GM12873 (cell line): Measurements from ENCODE around the gene C6orf132.

Experiments used
- TF ChIP-seq, protein P1 (sequence below): IDR thresholded peaks from 2 replicates; pipeline ENCODE4 v1.5.1; 2012; ENCODE audit warnings: low read depth, mild to moderate bottlenecking, moderate library complexity, low read length, control low read depth; ENCODE audit not compliant: insufficient read depth; ENCODE audit errors: missing control alignments

C6orf132 gene, protein sequence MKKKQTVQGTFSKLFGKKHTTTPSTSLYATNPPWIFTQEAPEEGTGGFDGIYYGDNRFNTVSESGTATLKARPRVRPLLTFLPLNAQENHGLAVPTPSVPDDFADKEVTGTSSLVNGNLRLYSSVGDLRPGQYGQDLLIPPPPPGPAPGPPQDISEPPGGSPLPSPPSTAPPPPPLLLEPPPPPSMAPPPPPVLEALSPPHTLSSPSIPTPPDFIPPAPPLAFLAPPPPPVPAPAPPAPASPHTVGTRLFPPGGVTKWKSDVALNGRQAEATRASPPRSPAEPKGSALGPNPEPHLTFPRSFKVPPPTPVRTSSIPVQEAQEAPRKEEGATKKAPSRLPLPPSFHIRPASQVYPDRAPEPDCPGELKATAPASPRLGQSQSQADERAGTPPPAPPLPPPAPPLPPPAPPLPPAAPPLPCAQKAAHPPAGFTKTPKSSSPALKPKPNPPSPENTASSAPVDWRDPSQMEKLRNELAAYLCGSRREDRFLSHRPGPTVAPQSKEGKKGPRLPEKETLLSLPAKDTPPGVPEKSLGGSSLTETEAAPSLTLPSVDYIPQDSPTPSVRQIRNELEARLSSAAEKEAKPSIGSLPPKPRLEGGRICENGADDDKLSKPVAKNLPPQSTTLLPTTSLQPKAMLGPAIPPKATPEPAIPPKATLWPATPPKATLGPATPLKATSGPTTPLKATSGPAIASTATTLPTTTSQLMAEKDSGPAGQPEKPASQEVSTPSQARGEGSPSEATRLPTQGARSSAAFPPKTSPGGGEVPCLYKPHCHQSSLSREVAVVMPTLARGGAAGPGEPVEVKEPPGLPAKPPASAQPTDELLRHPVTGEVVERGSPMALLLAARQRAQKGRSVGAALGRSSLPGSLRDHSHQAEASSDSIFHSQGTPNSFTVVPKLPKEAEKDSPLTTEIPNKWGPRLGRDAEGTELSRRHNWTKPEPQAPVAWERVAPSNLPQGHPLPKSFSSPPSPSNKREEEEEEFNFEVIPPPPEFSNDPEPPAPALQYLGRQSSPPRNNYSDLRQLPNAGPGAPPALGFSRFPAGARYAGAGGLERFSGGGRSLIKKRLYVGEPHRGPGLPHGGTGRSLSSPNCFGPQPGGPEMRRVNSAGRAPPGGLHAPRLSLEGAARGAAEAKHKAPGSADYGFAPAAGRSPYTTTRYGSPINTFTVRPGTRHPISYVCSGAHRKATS

DNA sequence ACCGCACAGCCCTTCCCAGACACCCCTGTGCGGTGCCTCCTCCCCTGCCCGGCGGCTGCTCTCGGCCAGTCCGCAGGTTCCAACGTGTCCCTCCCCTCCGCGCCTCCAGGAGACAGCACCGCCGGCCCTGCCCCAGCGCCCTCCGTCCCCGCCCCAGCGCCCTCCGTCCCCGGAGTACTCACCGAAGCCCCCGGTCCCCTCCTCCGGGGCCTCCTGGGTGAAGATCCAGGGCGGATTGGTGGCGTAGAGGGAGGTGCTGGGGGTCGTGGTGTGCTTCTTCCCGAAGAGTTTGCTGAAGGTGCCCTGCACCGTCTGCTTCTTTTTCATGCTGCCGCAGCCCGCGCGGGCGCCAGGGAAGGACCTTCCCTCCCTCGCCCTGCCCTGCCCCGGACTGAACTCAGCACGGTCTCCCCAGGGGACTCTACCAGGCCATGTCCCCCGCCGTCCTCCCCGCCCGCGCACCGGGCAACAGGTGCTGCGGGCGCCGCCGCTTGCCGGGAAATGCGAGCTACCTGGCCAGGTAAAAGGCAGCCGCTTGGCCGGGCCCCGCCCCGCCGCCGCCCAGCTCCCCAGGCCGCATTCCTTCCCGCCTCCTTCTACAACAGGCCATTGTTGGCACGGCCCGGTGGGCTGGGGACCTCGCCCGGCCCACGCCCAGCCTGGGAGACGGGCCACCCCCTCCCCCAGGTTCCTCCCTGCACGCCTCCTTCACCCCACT lies at the start of gene C6orf132:
TSS of gene C6orf132 (minus strand) at position 503 of the 718 bp plus-strand sequence. CDS start at position 327, 176 bp downstream.
- TF ChIP-seq, protein P1, sequence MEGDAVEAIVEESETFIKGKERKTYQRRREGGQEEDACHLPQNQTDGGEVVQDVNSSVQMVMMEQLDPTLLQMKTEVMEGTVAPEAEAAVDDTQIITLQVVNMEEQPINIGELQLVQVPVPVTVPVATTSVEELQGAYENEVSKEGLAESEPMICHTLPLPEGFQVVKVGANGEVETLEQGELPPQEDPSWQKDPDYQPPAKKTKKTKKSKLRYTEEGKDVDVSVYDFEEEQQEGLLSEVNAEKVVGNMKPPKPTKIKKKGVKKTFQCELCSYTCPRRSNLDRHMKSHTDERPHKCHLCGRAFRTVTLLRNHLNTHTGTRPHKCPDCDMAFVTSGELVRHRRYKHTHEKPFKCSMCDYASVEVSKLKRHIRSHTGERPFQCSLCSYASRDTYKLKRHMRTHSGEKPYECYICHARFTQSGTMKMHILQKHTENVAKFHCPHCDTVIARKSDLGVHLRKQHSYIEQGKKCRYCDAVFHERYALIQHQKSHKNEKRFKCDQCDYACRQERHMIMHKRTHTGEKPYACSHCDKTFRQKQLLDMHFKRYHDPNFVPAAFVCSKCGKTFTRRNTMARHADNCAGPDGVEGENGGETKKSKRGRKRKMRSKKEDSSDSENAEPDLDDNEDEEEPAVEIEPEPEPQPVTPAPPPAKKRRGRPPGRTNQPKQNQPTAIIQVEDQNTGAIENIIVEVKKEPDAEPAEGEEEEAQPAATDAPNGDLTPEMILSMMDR: no peak

DNA sequence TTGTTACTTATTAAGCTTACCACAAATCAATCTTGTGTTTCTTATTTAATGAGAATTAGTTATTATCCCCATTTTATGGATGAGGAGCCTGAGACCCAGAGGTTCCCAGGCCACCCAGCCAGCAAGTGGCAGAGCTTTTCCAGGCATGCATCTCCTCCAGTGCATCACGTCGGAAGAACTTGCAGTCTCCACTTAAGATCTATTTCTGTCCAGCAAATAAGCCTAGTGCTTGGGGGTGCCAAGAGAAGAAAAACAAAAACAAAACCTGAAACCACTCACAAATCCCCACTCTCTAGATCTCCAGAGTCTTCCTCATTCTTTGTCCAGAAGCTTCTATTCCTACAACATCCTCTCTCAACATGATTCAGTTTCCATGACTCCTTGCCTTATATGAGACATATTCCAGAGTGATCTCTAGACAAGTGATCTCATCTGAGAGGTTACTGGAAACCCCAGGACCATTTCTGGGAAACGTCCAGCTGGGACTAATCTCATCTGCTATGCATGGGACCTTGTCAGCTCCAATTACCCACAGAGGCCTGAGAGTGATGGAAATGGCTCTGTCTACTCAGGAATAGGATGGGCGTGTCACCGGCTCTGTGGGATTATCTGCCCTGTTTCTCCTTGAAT lies 48.2 kb upstream of the C6orf132 start:
- TF ChIP-seq, protein P1: no peak

DNA sequence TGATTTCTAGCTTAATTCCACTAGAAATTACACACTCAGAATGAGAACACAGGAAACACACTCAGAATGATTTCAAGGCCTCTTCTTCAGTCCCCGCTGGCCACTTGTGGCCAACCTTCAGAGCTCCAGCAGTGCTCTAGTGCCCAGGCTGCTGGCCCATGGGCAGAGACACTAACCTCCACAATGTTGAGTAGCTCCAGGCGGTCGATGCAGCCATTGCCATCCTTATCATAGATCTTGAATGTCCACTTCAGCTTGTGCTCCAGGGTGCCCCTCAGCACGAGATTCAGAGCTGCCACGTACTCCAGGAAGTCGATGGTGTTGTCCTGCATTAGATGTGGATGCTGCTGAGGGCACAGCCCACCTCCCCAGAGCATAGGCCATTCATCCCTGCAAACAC lies 46.0 kb upstream of the C6orf132 start:
- TF ChIP-seq, protein P1: no peak

DNA sequence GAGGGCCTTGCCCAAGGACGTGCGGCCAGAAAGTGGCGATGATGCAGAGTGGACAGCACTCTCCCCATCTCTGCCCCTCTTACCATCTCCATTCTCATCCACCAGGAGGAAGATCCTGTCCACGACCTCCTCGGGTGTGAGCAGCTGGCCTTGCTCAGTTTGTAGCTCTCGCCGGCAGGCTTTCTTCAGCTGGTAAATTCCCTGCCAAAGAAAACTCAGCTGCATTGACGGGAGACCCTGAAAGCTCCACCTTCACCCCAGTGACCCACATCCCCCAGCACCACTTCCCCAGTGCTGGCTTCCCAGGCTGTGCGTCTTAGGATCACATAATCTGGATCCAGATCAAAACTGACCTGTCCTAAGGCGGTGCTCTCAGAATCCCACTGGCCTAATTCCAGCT lies 43.2 kb upstream of the C6orf132 start:
- TF ChIP-seq, protein P1: no peak

DNA sequence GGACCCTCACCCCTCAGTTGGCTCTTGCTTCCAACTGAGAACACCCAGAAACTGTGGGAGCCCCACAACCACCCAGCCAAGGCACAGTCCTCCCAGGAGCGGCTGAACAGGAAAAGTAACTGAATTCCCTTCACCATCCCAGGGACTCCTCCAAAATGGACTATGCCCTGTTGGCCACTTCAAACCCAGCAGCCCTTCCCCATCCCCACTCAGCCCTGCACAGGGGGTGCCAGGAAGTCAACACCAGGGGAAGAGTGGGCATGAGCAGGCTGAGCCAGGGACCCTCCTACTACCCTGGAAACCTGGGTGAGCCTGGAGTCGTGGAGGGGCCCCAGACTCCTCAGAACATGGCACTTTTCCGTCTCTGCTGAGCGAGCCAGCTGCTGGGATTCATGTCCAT lies 42.1 kb upstream of the C6orf132 start:
- TF ChIP-seq, protein P1: no peak

DNA sequence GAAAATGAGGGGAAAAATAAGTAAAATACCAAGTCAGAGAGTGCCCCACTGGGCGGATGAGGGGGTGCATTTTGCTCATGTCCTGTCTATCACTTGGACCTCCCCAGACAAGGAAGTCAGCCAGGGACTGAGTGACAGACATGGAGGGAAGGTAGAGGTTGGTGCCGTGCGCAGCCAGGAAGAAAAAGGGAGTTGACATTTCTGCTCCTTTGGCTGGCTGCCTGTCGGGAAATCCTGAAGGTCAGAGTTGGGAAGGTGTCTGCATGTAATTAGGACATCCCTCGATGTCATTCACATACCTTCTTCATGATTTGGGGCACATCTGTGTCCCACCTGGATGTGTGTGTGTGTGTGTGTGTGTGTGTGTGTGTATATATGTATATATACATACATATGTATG lies 39.7 kb upstream of the C6orf132 start:
- TF ChIP-seq, protein P1: no peak
